ENCODE results near the gene STK33.

STK33 gene

GRCh38 chr11:8527939-8528338 is 66.1 kb downstream of the STK33 start:
- CTCF ChIA-PET = interaction anchor here (1.1 to 1.7 kb wide), 3 partner anchors 11 to 335 kb away, joined by 3 to 5 read pairs (median 3); no protein-coding TSS in a partner anchor
- no peak for TF ChIP-seq CTCF (IDR thresholded peaks at IDR 0.05; ENCODE audit: control extremely low read depth, extremely low read depth, low read depth, missing control alignments)
- DNase-seq (ENCODE audit: extremely low spot score) = no peak
- POLR2A ChIA-PET = no interaction called here

GRCh38 chr11:8523396-8523795 is 70.6 kb downstream of the STK33 start:
- no peak for TF ChIP-seq CTCF (IDR thresholded peaks at IDR 0.05; ENCODE audit: control extremely low read depth, extremely low read depth, low read depth, missing control alignments)
- no peak for DNase-seq (ENCODE audit: extremely low spot score)
- ChIA-PET CTCF (no interaction called here), POLR2A (no interaction called here)

- TF ChIP-seq CTCF (IDR thresholded peaks at IDR 0.05; ENCODE audit: control extremely low read depth, extremely low read depth, low read depth, missing control alignments) = no peak
- ChIA-PET POLR2A (no interaction called here), CTCF (interaction anchor here (1.0 kb wide), 1 partner anchor 8 kb away, joined by 3 read pairs; no protein-coding TSS in a partner anchor)
- DNase-seq (ENCODE audit: extremely low spot score) = no peak
Measured at GRCh38 chr11:8512547-8512946, 81.5 kb downstream of the STK33 start.

- TF ChIP-seq CTCF (IDR thresholded peaks at IDR 0.05; ENCODE audit: control extremely low read depth, extremely low read depth, low read depth, missing control alignments) = no peak
- ChIA-PET CTCF (interaction anchor here (1.1 to 1.3 kb wide), 4 partner anchors 9 to 21 kb away, joined by 3 read pairs; no protein-coding TSS in a partner anchor), POLR2A (no interaction called here)
- no peak for DNase-seq (ENCODE audit: extremely low spot score)
Measured at GRCh38 chr11:8503910-8504364, 90.1 kb downstream of the STK33 start.

- ChIA-PET POLR2A (no interaction called here), CTCF (no interaction called here)
- TF ChIP-seq CTCF (IDR thresholded peaks at IDR 0.05; ENCODE audit: control extremely low read depth, extremely low read depth, low read depth, missing control alignments) = no peak
- no peak for DNase-seq (ENCODE audit: extremely low spot score)
Measured at GRCh38 chr11:8501836-8502235, 92.2 kb downstream of the STK33 start.

GRCh38 chr11:8488395-8488794 is 105.6 kb downstream of the STK33 start:
- POLR2A ChIA-PET = no interaction called here
- CTCF ChIA-PET = interaction anchor here (1.2 kb wide), 1 partner anchor 160 kb away, joined by 3 read pairs; no protein-coding TSS in a partner anchor
- TF ChIP-seq CTCF (IDR thresholded peaks at IDR 0.05; ENCODE audit: control extremely low read depth, extremely low read depth, low read depth, missing control alignments) = no peak
- DNase-seq (ENCODE audit: extremely low spot score) = no peak

GRCh38 chr11:8487261-8487660 is 106.8 kb downstream of the STK33 start:
- POLR2A ChIA-PET = no interaction called here
- CTCF ChIA-PET = no interaction called here
- TF ChIP-seq CTCF (IDR thresholded peaks at IDR 0.05; ENCODE audit: control extremely low read depth, extremely low read depth, low read depth, missing control alignments) = no peak
- no peak for DNase-seq (ENCODE audit: extremely low spot score)
